ENCODE data around the gene SMAGP. TPM values are rescaled to one million over a fixed set of nuclear protein-coding genes. Genes with fewer than 3 reads are reported as not detected.

SMAGP gene
- total and polyA plus RNA-seq, 2 of the 4 experiments (the other 2 are of a cell fraction) = 12.2 to 42.7 TPM

DNA sequence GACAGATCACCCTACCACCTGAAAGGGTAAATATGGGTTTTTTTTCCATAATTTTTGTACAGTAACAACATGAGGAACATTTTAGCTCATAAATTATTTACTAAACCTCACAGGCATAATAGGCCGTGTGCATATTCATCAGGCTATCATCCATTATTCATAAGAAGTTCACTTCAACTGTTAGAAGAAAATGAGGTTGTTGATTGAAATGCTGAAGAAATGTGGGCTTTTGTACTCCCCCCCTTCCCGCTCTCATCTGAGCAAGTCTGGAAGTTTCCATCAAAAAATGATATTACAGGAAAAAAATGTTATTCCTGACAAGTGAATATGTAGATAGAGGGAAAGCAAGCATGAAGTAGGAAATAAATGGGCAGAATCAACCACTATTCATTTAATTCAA, 44.4 kb downstream of the SMAGP start:
- no peak overlapping the region for H3K18ac ChIP-seq (ENCODE audit: low read depth, low read length)
- H3K14ac ChIP-seq (replicated peaks; ENCODE audit: low read depth, low read length) = no peak overlapping the region
- H3K27ac ChIP-seq (ENCODE audit: insufficient read depth, low read length) = no peak overlapping the region
- no peaks in the 10 kb centered on the region for H3K27me3 ChIP-seq (ENCODE audit: control insufficient read depth, insufficient read depth, low read length)
- dilution Hi-C loops (cut with HindIII; ENCODE audit: low sequenced_read_pairs, unreplicated experiment) (no loop called here), intact Hi-C loops (cut with micrococcal nuclease) (no loop called here), in situ Hi-C loops (cut with MboI; ENCODE audit: low sequenced_read_pairs) (no loop called here)
- H3K9me3 ChIP-seq (ENCODE audit: control insufficient read depth, insufficient read depth, low read length) = no peaks in the 10 kb centered on the region
- H3K4me2 ChIP-seq (ENCODE audit: low read depth, low read length) = no peak overlapping the region
- H3K36me3 ChIP-seq (ENCODE audit: control insufficient read depth, insufficient read depth, low read length) = no peaks in the 10 kb centered on the region
- H3K56ac ChIP-seq (ENCODE audit: extremely low read depth, insufficient read depth, low read length) = no peak overlapping the region
- H3K9ac ChIP-seq (ENCODE audit: low read depth, low read length) = no peak overlapping the region
- no TSS peak for BruUV-seq (replicated peaks)
- no peak overlapping the region for H2BK15ac ChIP-seq (ENCODE audit: low read depth, low read length)
- no peak for DNase-seq
- H4K91ac ChIP-seq (ENCODE audit: insufficient read depth, low read depth, low read length) = no peak overlapping the region
- no CpG with 5 or more reads among the region's 2 CpGs for WGBS, 2 experiments (ENCODE audit: extremely low coverage in 2 of 2, insufficient read length in 1 of 2)
- H2BK20ac ChIP-seq (ENCODE audit: low read depth, low read length) = no peak overlapping the region
- TF ChIP-seq, protein P1, sequence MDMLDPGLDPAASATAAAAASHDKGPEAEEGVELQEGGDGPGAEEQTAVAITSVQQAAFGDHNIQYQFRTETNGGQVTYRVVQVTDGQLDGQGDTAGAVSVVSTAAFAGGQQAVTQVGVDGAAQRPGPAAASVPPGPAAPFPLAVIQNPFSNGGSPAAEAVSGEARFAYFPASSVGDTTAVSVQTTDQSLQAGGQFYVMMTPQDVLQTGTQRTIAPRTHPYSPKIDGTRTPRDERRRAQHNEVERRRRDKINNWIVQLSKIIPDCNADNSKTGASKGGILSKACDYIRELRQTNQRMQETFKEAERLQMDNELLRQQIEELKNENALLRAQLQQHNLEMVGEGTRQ (IDR thresholded peaks at IDR 0.05; ENCODE audit: low read depth, low read length) = no peak
- no peak for TF ChIP-seq RAD21 (IDR thresholded peaks at IDR 0.05; ENCODE audit: low read length)
- TF ChIP-seq MAFK (IDR thresholded peaks at IDR 0.05; ENCODE audit: low read depth, low read length) = no peak
- TF ChIP-seq POLR2A (IDR thresholded peaks at IDR 0.05; ENCODE audit: low read depth, low read length) = no peak
- no peak for TF ChIP-seq RFX5 (IDR thresholded peaks at IDR 0.05; ENCODE audit: low read depth, low read length)
- no peak for TF ChIP-seq CEBPB (IDR thresholded peaks at IDR 0.05; ENCODE audit: low read depth, low read length)
- no peak for TF ChIP-seq MXI1 (IDR thresholded peaks at IDR 0.05; ENCODE audit: borderline replicate concordance, low read depth, low read length)
- no peak for TF ChIP-seq FOS (IDR thresholded peaks at IDR 0.05; ENCODE audit: low read depth, low read length)
- no peak for TF ChIP-seq RCOR1 (IDR thresholded peaks at IDR 0.05; ENCODE audit: insufficient replicate concordance, low read length)
- H3K23ac ChIP-seq (ENCODE audit: low read depth, low read length) = no peak overlapping the region
- no peak overlapping the region for H2AK9ac ChIP-seq (replicated peaks; ENCODE audit: low read depth, low read length, poor library complexity)
- H2AK5ac ChIP-seq (ENCODE audit: low read depth, low read length) = no peak overlapping the region
- no peak overlapping the region for H4K5ac ChIP-seq (ENCODE audit: low read depth, low read length)
- H4K20me1 ChIP-seq (ENCODE audit: insufficient read depth, low read length) = no peaks in the 10 kb centered on the region
- no peak overlapping the region for H2BK120ac ChIP-seq (ENCODE audit: low read depth, low read length)
- no peak for ATAC-seq (ENCODE audit: low read depth)
- H3K4me3 ChIP-seq (ENCODE audit: insufficient read depth, low read depth, low read length) = no peak overlapping the region
- H3K79me1 ChIP-seq (ENCODE audit: low read depth in 1 of 2, low read length in 2 of 2) = no peaks in the 10 kb centered on the region
- peaks cover 3% of the 10 kb centered on the region for H3K9me1 ChIP-seq (ENCODE audit: insufficient read depth, low read length)
- POLR2A ChIA-PET (ENCODE audit: unreplicated experiment) = no interaction called here
- no peak overlapping the region for H2AFZ ChIP-seq (replicated peaks; ENCODE audit: low read length, poor library complexity)
- no peak overlapping the region for H2BK5ac ChIP-seq (ENCODE audit: low read depth, low read length, poor library complexity, severe bottlenecking)
- no peak overlapping the region for H4K8ac ChIP-seq (ENCODE audit: low read depth in 2 of 2, low read length in 2 of 2)
- no peak overlapping the region for H3K4ac ChIP-seq (ENCODE audit: low read depth, low read length)
- H3K4me1 ChIP-seq (ENCODE audit: control insufficient read depth, insufficient read depth, low read length) = no peaks in the 10 kb centered on the region
- CTCF ChIA-PET = no interaction called here

Measured in IMR-90 (cell line).